ENCODE data around the gene DGUOK.

The DGUOK gene

GRCh38 chr2:73982140-73982617 lies 55.5 kb downstream of the DGUOK start:
- H3K4me3 ChIP-seq (ENCODE audit: low read length) = peak overlapping the region; percentile 70

DNA sequence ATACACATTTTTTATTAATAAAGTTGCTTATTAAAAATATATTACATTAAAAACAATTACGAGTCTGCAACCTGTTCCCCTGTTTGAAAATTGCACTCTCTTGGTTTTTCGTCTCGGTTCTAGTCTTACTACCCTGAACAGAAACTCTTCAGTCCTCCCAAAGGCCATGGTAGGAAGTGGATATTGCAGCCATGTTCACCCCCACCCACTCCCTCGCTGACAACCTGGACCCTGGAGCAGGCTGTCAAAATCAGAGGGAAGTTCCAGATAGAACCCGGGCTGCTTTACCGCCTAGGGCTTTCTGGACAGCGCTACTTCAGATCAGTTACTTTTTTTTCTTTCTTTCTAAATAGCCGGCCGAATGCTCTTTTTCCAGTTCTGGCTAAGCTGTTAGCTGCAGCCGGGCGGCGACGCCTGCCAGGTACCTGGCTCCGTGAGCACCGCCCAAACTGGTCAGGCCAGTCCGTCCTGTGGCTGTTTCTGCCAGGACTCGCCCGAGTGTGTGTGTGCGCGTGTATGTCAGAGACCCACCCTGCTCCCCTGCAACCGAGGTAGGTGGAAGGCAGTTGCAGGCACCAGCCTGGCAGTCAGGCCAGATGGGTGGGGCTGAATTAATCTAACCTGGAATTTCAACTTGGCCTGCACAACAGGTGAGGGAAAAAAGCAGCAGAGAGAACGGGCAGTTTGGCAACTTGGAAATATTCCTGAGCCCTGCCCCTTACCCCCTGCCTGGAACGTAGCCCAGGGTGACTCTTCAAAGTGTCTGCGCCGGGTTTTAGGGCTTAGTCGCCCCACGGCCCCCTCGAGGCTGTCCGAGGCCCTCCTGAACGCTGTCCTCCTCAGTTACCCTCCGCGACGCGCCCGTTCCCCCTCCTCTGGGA lies 56.9 kb downstream of the DGUOK start:
- H3K9ac ChIP-seq (ENCODE audit: low read length) = peak overlapping the region; percentile 12
- no peaks in the 10 kb centered on the region for H3K36me3 ChIP-seq (ENCODE audit: control insufficient read depth, insufficient read depth, low read length)
- peak overlapping the region; percentile 59 for H3K4me3 ChIP-seq (ENCODE audit: low read length)
- H3K27me3 ChIP-seq (ENCODE audit: control insufficient read depth, insufficient read depth, low read length) = no peaks in the 10 kb centered on the region
- peaks cover 6% of the 10 kb centered on the region for H3K4me1 ChIP-seq (ENCODE audit: control insufficient read depth, insufficient read depth, low read length)
- H3K27ac ChIP-seq (ENCODE audit: low read depth, low read length) = peak overlapping the region; percentile 11

More at GRCh38 chr2:73982140-73982617, 55.5 kb downstream of the DGUOK start:
- no peaks in the 10 kb centered on the region for H3K27me3 ChIP-seq (ENCODE audit: control insufficient read depth, insufficient read depth, low read length)
- H3K36me3 ChIP-seq (ENCODE audit: control insufficient read depth, insufficient read depth, low read length) = no peaks in the 10 kb centered on the region
- H3K9ac ChIP-seq (ENCODE audit: low read length) = no peak overlapping the region
- no peak overlapping the region for H3K27ac ChIP-seq (ENCODE audit: low read depth, low read length)
- no peaks in the 10 kb centered on the region for H3K4me1 ChIP-seq (ENCODE audit: control insufficient read depth, insufficient read depth, low read length)

GRCh38 chr2:73984203-73984921 lies 57.7 kb downstream of the DGUOK start, which contains the start of gene TET3:
Gene TET3 (plus strand): TSS chr2:73984910. CDS start chr2:73986404, 1,494 bp downstream.
- Histone ChIP-seq H3K9ac (ENCODE audit: low read length) (peak within 1 kb of the TSS; percentile 20), H3K4me3 (ENCODE audit: low read length) (peak within 1 kb of the TSS; percentile 59), H3K27me3 (ENCODE audit: control insufficient read depth, insufficient read depth, low read length) (no peaks in the 10 kb centered on the region), H3K27ac (ENCODE audit: low read depth, low read length) (peak within 1 kb of the TSS; percentile 11), H3K4me1 (ENCODE audit: control insufficient read depth, insufficient read depth, low read length) (peaks cover 6% of the 10 kb centered on the region), H3K36me3 (ENCODE audit: control insufficient read depth, insufficient read depth, low read length) (no peaks in the 10 kb centered on the region)

DNA sequence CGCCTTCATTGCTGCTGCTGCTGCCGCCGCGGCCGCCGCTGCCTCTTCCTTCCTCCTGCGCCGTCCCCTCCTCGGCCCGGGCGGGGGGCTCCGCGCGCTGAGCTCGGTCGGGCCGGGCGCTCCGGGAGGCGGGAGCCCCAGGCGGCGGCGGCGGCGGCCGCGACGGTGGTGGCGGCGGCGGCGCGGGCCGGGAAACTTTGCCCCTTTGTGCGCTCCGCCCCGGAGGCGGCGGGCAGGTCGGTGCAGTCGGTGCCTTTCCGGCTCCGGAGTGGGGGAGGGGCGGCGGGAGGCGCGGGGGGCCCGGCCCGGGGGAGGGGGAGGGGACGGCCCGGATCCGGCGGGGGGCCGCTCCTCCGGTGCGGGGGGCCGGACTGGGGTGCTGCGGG lies 58.2 kb downstream of the DGUOK start:
- Histone ChIP-seq H3K36me3 (ENCODE audit: control insufficient read depth, insufficient read depth, low read length) (no peaks in the 10 kb centered on the region), H3K9ac (ENCODE audit: low read length) (no peak overlapping the region), H3K4me3 (ENCODE audit: low read length) (peak overlapping the region; percentile 59), H3K27ac (ENCODE audit: low read depth, low read length) (no peak overlapping the region), H3K27me3 (ENCODE audit: control insufficient read depth, insufficient read depth, low read length) (no peaks in the 10 kb centered on the region), H3K4me1 (ENCODE audit: control insufficient read depth, insufficient read depth, low read length) (peaks cover 6% of the 10 kb centered on the region)

- Histone ChIP-seq H3K27ac (ENCODE audit: low read depth, low read length) (no peak overlapping the region), H3K4me3 (ENCODE audit: low read length) (peak overlapping the region; percentile 52), H3K27me3 (ENCODE audit: control insufficient read depth, insufficient read depth, low read length) (no peaks in the 10 kb centered on the region), H3K4me1 (ENCODE audit: control insufficient read depth, insufficient read depth, low read length) (peaks cover 6% of the 10 kb centered on the region), H3K36me3 (ENCODE audit: control insufficient read depth, insufficient read depth, low read length) (no peaks in the 10 kb centered on the region), H3K9ac (ENCODE audit: low read length) (peak overlapping the region; percentile 20)
Observed at GRCh38 chr2:73985308-73986084, 58.8 kb downstream of the DGUOK start.

DNA sequence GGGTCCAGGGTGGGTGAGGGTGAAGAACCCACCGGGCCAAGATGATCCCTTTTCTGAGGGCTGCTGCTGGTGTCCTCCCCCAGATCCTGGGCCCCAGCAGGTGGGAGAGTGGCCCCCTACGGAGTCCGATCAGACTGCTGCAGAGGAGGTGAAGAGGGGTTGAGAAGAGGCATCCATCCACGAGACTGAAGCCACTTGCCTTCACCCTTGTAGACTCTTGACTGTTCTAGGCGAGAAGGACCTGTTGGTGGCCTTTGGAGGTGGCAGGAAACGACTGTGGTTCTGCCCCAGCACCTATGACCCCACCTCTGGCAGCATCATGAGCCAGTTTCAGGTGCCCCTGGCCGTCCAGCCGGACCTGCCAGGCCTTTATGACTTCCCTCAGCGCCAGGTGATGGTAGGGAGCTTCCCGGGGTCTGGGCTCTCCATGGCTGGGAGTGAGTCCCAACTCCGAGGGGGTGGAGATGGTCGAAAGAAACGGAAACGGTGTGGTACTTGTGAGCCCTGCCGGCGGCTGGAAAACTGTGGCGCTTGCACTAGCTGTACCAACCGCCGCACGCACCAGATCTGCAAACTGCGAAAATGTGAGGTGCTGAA lies 59.5 kb downstream of the DGUOK start:
- H3K27me3 ChIP-seq (ENCODE audit: control insufficient read depth, insufficient read depth, low read length) = no peaks in the 10 kb centered on the region
- peaks cover 6% of the 10 kb centered on the region for H3K4me1 ChIP-seq (ENCODE audit: control insufficient read depth, insufficient read depth, low read length)
- H3K9ac ChIP-seq (ENCODE audit: low read length) = no peak overlapping the region
- H3K27ac ChIP-seq (ENCODE audit: low read depth, low read length) = no peak overlapping the region
- no peaks in the 10 kb centered on the region for H3K36me3 ChIP-seq (ENCODE audit: control insufficient read depth, insufficient read depth, low read length)
- peak overlapping the region; percentile 52 for H3K4me3 ChIP-seq (ENCODE audit: low read length)

DNA sequence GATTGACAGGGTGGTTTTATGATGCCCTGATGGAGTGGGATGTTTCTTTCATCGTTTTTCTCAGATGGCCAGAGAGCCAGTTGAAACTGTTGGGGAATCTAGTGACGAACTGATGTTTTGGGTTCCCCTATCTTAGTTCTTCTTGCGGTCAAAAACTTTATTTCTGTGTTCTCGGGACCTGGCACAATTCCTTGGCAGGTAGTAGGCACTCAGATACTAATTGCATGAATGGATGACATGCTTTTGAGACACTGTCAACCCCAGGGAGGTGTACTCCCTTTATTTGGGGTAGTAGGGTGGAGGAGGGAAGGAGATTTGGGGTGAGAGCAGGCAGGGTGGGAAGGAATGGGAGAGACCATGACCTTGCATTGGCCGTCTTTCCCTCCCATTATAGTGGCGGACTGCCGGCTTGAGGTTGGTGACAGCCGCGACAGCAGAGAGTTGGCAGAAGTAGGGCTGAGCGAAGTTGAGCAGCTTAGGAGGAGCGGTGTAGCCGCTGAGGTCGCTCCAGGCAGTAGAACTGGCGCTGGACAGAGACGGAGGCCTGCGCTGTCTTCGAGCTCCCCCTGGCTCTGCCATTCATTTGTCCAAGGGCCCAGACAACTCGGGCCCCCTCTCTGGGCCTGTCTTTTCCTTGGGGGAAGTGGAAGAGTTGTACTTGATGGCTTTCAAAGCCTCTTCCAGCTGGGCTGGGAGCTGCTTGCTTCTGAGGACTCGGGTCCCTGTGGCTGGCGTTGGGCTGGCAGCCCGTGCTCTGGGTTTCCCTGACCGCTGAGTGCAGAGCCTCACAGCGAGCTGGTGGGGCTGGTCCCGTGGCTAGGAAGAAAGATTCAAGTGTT lies 60.6 kb downstream of the DGUOK start:
- Histone ChIP-seq H3K36me3 (ENCODE audit: control insufficient read depth, insufficient read depth, low read length) (no peaks in the 10 kb centered on the region), H3K4me1 (ENCODE audit: control insufficient read depth, insufficient read depth, low read length) (peaks cover 6% of the 10 kb centered on the region), H3K4me3 (ENCODE audit: low read length) (peak overlapping the region; percentile 48), H3K9ac (ENCODE audit: low read length) (no peak overlapping the region), H3K27me3 (ENCODE audit: control insufficient read depth, insufficient read depth, low read length) (no peaks in the 10 kb centered on the region), H3K27ac (ENCODE audit: low read depth, low read length) (no peak overlapping the region)

- peaks cover 6% of the 10 kb centered on the region for H3K4me1 ChIP-seq (ENCODE audit: control insufficient read depth, insufficient read depth, low read length)
- H3K27ac ChIP-seq (ENCODE audit: low read depth, low read length) = no peak overlapping the region
- H3K4me3 ChIP-seq (ENCODE audit: low read length) = peak overlapping the region; percentile 48
- H3K9ac ChIP-seq (ENCODE audit: low read length) = no peak overlapping the region
- H3K36me3 ChIP-seq (ENCODE audit: control insufficient read depth, insufficient read depth, low read length) = no peaks in the 10 kb centered on the region
- no peaks in the 10 kb centered on the region for H3K27me3 ChIP-seq (ENCODE audit: control insufficient read depth, insufficient read depth, low read length)
Observed at GRCh38 chr2:73987948-73988700, 61.4 kb downstream of the DGUOK start.

DNA sequence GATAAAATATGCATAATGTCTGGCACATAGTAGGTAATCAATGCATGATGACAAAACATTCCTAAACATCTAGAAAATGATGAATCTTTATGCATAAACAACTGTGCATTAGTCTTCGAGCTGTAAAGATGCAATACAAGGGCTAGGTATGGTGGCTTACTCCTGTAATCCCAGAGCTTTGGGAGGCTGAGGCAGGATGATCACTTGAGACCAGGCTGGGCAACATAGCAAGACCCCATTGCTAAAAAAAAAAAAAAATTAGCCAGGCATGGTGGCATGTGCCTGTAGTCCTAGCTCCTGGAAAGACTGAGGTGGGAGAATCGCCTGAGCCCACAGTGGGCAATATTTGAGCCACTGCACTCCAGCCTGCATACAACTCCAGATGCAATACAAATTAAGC lies 63.3 kb downstream of the DGUOK start:
- Histone ChIP-seq H3K4me1 (ENCODE audit: control insufficient read depth, insufficient read depth, low read length) (peaks cover 6% of the 10 kb centered on the region), H3K9ac (ENCODE audit: low read length) (no peak overlapping the region), H3K4me3 (ENCODE audit: low read length) (no peak overlapping the region), H3K27ac (ENCODE audit: low read depth, low read length) (no peak overlapping the region), H3K27me3 (ENCODE audit: control insufficient read depth, insufficient read depth, low read length) (no peaks in the 10 kb centered on the region), H3K36me3 (ENCODE audit: control insufficient read depth, insufficient read depth, low read length) (no peaks in the 10 kb centered on the region)

- Histone ChIP-seq H3K4me1 (ENCODE audit: control insufficient read depth, insufficient read depth, low read length) (peaks cover 6% of the 10 kb centered on the region), H3K27me3 (ENCODE audit: control insufficient read depth, insufficient read depth, low read length) (no peaks in the 10 kb centered on the region)
Observed at GRCh38 chr2:73990531-73990930, 63.9 kb downstream of the DGUOK start.

GRCh38 chr2:73992036-73992435 lies 65.4 kb downstream of the DGUOK start:
- Histone ChIP-seq H3K4me1 (ENCODE audit: control insufficient read depth, insufficient read depth, low read length) (peaks cover 6% of the 10 kb centered on the region), H3K27ac (ENCODE audit: low read depth, low read length) (no peak overlapping the region), H3K27me3 (ENCODE audit: control insufficient read depth, insufficient read depth, low read length) (no peaks in the 10 kb centered on the region), H3K36me3 (ENCODE audit: control insufficient read depth, insufficient read depth, low read length) (no peaks in the 10 kb centered on the region), H3K9ac (ENCODE audit: low read length) (no peak overlapping the region), H3K4me3 (ENCODE audit: low read length) (no peak overlapping the region)

More at GRCh38 chr2:73990531-73990930, 63.9 kb downstream of the DGUOK start:
- Histone ChIP-seq H3K4me3 (ENCODE audit: low read length) (no peak overlapping the region), H3K27ac (ENCODE audit: low read depth, low read length) (no peak overlapping the region), H3K9ac (ENCODE audit: low read length) (no peak overlapping the region), H3K36me3 (ENCODE audit: control insufficient read depth, insufficient read depth, low read length) (no peaks in the 10 kb centered on the region)

Measured in rectal smooth muscle tissue (tissue), 1 donor.